GM12875 (cell line): Measurements from ENCODE around the gene PRSS16.
"Not testable (repeated sequence)": the region's sequence is repeated elsewhere in the genome, so short reads cannot be mapped to it uniquely, and the experiment has no call there.

Source experiments
- H3K4me3 ChIP-seq: one replicate; pipeline ENCODE4 v1.5.1; 2011; ENCODE audit warnings: low read depth, low read length, control low read depth
- TF ChIP-seq, protein P1 (sequence below): IDR thresholded peaks from 2 replicates; pipeline ENCODE4 v1.5.1; 2011; ENCODE audit warnings: low read depth, mild to moderate bottlenecking, control low read depth, inconsistent platforms, low read length, moderate library complexity, borderline replicate concordance; ENCODE audit not compliant: insufficient read depth

Gene PRSS16, protein sequence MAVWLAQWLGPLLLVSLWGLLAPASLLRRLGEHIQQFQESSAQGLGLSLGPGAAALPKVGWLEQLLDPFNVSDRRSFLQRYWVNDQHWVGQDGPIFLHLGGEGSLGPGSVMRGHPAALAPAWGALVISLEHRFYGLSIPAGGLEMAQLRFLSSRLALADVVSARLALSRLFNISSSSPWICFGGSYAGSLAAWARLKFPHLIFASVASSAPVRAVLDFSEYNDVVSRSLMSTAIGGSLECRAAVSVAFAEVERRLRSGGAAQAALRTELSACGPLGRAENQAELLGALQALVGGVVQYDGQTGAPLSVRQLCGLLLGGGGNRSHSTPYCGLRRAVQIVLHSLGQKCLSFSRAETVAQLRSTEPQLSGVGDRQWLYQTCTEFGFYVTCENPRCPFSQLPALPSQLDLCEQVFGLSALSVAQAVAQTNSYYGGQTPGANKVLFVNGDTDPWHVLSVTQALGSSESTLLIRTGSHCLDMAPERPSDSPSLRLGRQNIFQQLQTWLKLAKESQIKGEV

DNA sequence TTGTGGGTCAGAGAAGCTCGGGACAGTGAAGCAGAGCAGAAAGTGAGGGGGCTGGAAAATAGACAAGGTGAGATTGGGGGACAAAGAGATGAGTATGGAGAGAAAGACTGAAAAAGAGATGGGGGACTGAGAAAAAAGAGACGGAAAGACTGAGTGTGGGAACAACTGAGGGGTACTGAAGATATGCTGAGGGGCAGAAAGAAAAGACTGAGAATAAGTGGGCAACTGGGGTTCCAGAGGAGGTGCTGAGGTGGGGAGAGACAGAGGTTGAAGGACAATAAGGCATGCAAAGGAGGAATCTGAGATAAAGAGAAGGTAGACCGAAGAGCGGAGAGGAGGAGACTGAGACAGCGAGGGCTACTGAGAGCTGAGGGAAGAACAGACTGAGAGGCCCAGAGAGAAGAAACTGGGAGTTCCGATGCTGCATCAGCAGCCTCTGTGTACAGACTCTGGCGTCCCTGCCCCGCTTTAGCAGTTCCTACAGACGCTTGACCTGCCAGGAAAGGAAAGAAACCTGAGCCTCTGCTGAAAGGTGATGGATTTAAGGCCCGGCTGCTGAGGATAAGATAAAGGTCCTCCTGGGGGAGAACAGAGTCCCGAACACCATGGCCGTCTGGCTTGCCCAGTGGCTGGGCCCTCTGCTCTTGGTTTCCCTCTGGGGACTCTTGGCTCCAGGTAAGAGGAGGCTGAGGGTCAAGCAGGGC lies at the start of gene PRSS16:
PRSS16 (plus strand) TSS at position 569 of the 704 bp plus-strand sequence; CDS start at position 606, 37 bp downstream.
- no peak within 1 kb of the TSS for H3K4me3 ChIP-seq
- TF ChIP-seq, protein P1, sequence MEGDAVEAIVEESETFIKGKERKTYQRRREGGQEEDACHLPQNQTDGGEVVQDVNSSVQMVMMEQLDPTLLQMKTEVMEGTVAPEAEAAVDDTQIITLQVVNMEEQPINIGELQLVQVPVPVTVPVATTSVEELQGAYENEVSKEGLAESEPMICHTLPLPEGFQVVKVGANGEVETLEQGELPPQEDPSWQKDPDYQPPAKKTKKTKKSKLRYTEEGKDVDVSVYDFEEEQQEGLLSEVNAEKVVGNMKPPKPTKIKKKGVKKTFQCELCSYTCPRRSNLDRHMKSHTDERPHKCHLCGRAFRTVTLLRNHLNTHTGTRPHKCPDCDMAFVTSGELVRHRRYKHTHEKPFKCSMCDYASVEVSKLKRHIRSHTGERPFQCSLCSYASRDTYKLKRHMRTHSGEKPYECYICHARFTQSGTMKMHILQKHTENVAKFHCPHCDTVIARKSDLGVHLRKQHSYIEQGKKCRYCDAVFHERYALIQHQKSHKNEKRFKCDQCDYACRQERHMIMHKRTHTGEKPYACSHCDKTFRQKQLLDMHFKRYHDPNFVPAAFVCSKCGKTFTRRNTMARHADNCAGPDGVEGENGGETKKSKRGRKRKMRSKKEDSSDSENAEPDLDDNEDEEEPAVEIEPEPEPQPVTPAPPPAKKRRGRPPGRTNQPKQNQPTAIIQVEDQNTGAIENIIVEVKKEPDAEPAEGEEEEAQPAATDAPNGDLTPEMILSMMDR, result no peak

DNA sequence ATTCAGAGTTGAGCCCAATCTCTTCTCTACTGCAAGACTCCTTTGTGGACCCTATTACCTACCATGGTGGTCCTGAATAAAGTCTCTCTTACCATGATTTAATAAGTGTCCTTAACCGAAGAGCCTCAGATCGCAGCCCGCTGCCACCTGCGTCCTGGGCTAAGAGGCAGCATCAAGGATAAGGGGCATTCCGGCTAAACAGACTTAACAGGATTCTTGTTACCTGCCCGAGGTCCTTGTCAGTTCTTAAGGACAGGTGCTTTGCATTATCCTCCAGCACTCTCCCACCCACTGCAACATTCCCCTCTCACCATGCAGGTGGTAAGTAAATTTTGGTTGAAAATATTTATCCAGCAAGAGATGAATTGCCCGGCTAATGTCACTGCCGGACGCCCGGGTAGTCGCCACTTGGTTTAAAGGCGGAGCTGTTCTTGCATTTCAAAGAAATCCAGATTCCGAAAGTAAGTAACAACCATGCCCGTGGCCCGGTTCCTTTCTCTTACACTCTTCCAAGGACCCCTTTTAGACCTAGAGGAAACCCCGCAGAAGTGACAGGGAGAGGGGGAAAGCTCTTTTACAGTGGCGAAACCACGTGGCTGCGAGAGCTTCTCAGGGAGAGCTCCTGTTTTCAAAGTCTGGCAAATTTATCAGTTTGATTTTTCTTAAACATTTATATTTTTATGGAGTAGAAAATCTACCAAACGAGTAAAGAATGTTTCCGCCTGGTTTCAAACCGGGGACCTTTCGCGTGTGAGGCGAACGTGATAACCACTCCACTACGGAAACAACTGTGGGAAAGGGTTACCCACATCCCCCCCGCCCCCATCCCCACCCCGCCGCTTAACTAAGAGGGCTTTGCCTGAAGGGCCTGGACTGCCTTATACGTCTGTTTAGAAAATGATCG lies 41.9 kb upstream of the PRSS16 start:
- TF ChIP-seq, protein P1, result no peak

DNA sequence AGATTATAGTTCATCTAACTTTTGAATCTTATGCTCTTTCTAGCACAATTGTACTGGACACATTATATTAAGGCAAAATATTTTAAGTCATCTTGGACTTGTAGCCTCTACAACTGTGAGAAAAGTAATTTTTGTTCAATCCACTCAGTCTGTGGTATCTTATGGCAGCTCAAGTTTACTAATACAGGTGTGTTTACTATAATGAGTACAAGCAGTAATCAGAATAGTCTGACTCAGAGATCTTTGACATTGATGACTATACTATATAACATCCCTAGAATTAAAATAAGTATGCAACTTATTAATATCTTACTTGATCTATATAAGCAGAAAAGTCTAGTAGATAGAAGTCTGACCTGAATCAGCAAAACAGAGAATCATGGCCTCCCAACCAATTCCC lies 40.7 kb upstream of the PRSS16 start:
- TF ChIP-seq, protein P1, result no peak
- H3K4me3 ChIP-seq, result no peak overlapping the region

More for the DNA sequence above, 41.9 kb upstream of the PRSS16 start:
- no peak overlapping the region for H3K4me3 ChIP-seq

DNA sequence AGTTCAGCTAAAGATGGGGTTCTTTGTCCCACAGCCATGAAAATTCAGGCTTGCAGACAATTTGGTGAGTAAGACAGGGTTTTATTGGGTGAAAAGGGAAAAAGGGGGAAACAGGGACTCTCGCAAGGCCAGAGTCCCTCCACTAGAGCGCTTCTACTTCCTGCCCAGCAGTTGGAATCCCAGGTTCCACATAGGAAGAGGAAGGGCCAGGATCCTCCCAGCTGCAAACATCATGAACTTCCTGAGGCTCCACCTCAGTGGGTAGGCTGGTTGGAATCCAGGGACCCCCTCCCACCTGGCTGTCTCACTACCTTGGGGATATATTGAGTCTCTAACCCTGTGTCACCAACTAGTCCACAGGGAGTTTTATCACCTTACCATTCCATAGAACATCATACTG lies 39.5 kb upstream of the PRSS16 start:
- H3K4me3 ChIP-seq, result no peak overlapping the region
- TF ChIP-seq, protein P1, result no peak

DNA sequence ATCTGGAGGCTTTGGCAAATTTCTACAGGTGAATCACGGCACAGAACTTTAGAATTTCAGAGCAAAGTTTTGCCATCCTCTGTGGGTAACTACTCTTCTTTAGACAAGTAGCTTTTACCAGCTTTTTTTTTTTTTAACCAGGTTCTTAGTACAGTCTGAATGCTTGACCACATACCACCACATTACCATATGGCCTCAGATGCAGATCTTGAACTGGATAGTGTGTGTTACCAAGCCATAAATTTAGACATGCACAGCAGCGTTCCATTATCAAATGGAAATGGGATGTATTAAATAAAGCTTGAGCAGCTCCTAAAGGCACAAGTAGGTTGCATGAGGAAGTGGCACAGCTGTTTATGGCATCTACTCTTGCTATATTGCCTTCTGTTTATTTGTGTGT lies 38.3 kb upstream of the PRSS16 start:
- H3K4me3 ChIP-seq, result no peak overlapping the region
- TF ChIP-seq, protein P1, result no peak

DNA sequence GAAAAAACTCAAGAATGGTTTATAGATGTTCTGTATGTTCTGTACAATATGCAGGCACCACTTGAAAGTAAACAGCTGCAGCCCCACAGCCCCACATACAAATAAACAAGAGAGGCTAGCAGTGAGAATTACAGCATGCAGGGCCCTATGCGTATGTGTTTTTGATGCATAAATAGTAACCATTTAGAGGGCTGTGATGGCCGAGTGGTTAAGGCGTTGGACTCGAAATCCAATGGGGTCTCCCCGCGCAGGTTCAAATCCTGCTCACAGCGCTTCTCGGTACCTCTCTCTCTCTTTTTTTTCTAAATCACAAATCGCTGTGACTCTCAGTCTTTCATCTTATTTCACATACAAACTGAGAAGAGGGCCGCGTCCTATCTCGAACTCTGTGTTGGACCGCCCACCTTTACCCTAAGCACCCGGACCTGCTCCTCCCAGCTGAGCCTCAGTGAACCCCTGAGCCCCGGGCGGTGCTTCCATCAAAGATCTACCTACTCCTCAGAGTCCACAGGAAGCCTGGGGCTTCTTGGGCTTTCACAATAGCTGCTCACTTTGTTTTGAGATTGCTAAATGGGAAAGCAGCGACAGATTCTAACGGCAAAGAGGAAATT lies 37.7 kb upstream of the PRSS16 start:
- no peak overlapping the region for H3K4me3 ChIP-seq
- TF ChIP-seq, protein P1, result no peak

DNA sequence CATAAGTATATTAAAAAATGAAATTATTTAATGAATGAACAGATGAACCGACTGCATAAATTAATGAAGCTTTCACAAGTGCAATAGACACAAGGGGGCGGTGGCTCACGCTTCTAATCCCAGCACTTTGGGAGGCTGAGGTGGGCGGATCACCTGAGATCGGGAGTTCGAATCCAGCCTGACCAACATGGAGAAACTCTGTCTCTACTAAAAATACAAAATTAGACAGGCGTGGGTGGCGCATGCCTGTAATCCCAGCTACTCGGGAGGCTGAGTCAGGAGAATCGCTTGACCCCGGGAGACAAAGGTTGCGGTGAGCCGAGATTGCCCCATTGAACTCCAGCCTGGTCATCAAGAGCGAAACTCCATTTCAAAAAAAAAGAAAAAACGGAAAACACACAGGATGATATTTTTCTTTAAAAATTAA lies 34.4 kb upstream of the PRSS16 start:
- H3K4me3 ChIP-seq, result not testable (repeated sequence)
